ENCODE measurements around the gene GRIN3A. TPM values are rescaled to one million over a fixed set of nuclear protein-coding genes. Genes with fewer than 3 reads are reported as not detected.

Gene GRIN3A
- total RNA-seq, 1 experiment from 2014 or later = 0.02 TPM

DNA sequence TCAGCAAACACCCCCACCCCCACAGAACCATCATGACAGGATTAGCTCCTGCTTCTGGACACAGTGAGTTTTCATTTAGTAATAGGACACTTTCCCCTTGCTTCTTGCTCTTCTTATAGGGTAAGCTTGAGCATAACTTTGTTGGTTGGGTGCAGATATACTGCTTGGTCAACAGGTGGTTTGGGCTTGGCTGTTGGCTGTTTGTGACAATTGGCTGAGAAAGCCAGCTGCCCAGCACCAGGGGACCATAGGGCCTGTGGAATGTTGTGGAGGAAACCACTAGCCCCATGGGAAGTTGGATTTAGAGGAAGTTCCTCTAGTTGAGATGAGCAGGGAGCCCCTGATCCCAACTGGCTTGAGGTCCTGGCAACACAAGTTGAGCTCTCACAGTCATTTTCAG lies 174.2 kb downstream of the GRIN3A start:
- POLR2A ChIA-PET = no interaction called here
- TF ChIP-seq ZNF263 (CRISPR knock-in tag; IDR thresholded peaks at IDR 0.05; ENCODE audit: low read depth) (no peak), SMAD3 (CRISPR knock-in tag; IDR thresholded peaks at IDR 0.05; ENCODE audit: borderline replicate concordance) (no peak), ZNF396 (CRISPR knock-in tag; IDR thresholded peaks at IDR 0.05; ENCODE audit: borderline replicate concordance) (no peak), MXD4 (CRISPR knock-in tag; IDR thresholded peaks at IDR 0.05; ENCODE audit: borderline replicate concordance) (no peak)
- TF ChIP-seq, protein P1, sequence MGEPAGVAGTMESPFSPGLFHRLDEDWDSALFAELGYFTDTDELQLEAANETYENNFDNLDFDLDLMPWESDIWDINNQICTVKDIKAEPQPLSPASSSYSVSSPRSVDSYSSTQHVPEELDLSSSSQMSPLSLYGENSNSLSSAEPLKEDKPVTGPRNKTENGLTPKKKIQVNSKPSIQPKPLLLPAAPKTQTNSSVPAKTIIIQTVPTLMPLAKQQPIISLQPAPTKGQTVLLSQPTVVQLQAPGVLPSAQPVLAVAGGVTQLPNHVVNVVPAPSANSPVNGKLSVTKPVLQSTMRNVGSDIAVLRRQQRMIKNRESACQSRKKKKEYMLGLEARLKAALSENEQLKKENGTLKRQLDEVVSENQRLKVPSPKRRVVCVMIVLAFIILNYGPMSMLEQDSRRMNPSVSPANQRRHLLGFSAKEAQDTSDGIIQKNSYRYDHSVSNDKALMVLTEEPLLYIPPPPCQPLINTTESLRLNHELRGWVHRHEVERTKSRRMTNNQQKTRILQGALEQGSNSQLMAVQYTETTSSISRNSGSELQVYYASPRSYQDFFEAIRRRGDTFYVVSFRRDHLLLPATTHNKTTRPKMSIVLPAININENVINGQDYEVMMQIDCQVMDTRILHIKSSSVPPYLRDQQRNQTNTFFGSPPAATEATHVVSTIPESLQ (CRISPR knock-in tag; IDR thresholded peaks at IDR 0.05) = no peak
- H3K27ac Mint-ChIP-seq = no peak overlapping the region
- no peaks in the 10 kb centered on the region for H3K4me1 Mint-ChIP-seq
- no peaks in the 10 kb centered on the region for H3K9me3 Mint-ChIP-seq
- peaks cover 67% of the 10 kb centered on the region for H3K36me3 Mint-ChIP-seq
- H3K27me3 Mint-ChIP-seq (ENCODE audit: low read depth) = no peaks in the 10 kb centered on the region
- no peak for ATAC-seq
- H3K4me3 Mint-ChIP-seq = no peak overlapping the region
- CTCF ChIA-PET = interaction anchor here (0.7 to 1.4 kb wide), 3 partner anchors 17 to 115 kb away, joined by 3 to 4 read pairs (median 3); no protein-coding TSS in a partner anchor
- DNase-seq (ENCODE audit: low spot score) = no peak

DNA sequence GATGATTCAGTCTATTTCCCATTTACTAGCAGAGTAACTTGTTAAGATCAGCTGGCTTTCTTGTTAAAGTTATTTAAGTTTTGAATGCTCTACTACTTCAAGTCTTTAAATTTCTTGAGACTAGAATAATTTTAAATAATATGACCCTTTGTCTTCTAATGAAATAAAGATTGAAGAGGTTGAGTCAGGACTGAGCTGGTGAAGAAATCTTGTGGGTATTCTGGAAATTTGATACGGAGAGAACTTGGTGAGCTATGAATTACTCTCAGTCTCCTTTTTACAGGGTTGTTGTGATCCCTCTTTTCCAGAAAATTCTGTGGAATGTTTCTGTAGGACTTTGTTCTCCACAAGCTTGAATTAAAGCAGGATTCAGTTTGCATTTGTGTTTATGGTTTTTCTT lies 175.5 kb downstream of the GRIN3A start:
- DNase-seq (ENCODE audit: low spot score) (no peak), ATAC-seq (no peak)
- no peak overlapping the region for H3K4me3 Mint-ChIP-seq
- no peaks in the 10 kb centered on the region for H3K27me3 Mint-ChIP-seq (ENCODE audit: low read depth)
- H3K9me3 Mint-ChIP-seq = peaks cover 9% of the 10 kb centered on the region; the same call in 1 of the 2 replicates
- no peak overlapping the region for H3K27ac Mint-ChIP-seq
- POLR2A ChIA-PET = no interaction called here
- no peaks in the 10 kb centered on the region for H3K4me1 Mint-ChIP-seq
- H3K36me3 Mint-ChIP-seq = peaks cover 75% of the 10 kb centered on the region
- CTCF ChIA-PET = interaction anchor here (0.7 to 1.4 kb wide), 3 partner anchors 13 to 141 kb away, joined by 3 to 4 read pairs (median 4); no protein-coding TSS in a partner anchor
- TF ChIP-seq ZNF219 (CRISPR knock-in tag; IDR thresholded peaks at IDR 0.05; ENCODE audit: borderline replicate concordance) (no peak), MXD4 (CRISPR knock-in tag; IDR thresholded peaks at IDR 0.05; ENCODE audit: borderline replicate concordance) (no peak), TP53 (CRISPR knock-in tag; IDR thresholded peaks at IDR 0.05) (no peak), NFATC4 (CRISPR knock-in tag; IDR thresholded peaks at IDR 0.05) (no peak), MYBL2 (CRISPR knock-in tag; IDR thresholded peaks at IDR 0.05) (no peak), CREB1 (CRISPR knock-in tag; IDR thresholded peaks at IDR 0.05) (no peak), ESRRA (CRISPR knock-in tag; IDR thresholded peaks at IDR 0.05; ENCODE audit: borderline replicate concordance) (no peak), SP1 (CRISPR knock-in tag; conservative IDR thresholded peaks at IDR 0.05) (no peak)
- TF ChIP-seq, protein P2, sequence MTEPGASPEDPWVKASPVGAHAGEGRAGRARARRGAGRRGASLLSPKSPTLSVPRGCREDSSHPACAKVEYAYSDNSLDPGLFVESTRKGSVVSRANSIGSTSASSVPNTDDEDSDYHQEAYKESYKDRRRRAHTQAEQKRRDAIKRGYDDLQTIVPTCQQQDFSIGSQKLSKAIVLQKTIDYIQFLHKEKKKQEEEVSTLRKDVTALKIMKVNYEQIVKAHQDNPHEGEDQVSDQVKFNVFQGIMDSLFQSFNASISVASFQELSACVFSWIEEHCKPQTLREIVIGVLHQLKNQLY (CRISPR knock-in tag; IDR thresholded peaks at IDR 0.05) = no peak
- TF ChIP-seq, protein P3, sequence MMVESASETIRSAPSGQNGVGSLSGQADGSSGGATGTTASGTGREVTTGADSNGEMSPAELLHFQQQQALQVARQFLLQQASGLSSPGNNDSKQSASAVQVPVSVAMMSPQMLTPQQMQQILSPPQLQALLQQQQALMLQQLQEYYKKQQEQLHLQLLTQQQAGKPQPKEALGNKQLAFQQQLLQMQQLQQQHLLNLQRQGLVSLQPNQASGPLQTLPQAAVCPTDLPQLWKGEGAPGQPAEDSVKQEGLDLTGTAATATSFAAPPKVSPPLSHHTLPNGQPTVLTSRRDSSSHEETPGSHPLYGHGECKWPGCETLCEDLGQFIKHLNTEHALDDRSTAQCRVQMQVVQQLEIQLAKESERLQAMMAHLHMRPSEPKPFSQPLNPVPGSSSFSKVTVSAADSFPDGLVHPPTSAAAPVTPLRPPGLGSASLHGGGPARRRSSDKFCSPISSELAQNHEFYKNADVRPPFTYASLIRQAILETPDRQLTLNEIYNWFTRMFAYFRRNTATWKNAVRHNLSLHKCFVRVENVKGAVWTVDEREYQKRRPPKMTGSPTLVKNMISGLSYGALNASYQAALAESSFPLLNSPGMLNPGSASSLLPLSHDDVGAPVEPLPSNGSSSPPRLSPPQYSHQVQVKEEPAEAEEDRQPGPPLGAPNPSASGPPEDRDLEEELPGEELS (CRISPR knock-in tag; IDR thresholded peaks at IDR 0.05) = no peak
- TF ChIP-seq, protein P4, sequence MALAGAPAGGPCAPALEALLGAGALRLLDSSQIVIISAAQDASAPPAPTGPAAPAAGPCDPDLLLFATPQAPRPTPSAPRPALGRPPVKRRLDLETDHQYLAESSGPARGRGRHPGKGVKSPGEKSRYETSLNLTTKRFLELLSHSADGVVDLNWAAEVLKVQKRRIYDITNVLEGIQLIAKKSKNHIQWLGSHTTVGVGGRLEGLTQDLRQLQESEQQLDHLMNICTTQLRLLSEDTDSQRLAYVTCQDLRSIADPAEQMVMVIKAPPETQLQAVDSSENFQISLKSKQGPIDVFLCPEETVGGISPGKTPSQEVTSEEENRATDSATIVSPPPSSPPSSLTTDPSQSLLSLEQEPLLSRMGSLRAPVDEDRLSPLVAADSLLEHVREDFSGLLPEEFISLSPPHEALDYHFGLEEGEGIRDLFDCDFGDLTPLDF (CRISPR knock-in tag; IDR thresholded peaks at IDR 0.05) = no peak
- TF ChIP-seq, protein P5, sequence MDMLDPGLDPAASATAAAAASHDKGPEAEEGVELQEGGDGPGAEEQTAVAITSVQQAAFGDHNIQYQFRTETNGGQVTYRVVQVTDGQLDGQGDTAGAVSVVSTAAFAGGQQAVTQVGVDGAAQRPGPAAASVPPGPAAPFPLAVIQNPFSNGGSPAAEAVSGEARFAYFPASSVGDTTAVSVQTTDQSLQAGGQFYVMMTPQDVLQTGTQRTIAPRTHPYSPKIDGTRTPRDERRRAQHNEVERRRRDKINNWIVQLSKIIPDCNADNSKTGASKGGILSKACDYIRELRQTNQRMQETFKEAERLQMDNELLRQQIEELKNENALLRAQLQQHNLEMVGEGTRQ (CRISPR knock-in tag; IDR thresholded peaks at IDR 0.05) = no peak
- TF ChIP-seq, protein P6, sequence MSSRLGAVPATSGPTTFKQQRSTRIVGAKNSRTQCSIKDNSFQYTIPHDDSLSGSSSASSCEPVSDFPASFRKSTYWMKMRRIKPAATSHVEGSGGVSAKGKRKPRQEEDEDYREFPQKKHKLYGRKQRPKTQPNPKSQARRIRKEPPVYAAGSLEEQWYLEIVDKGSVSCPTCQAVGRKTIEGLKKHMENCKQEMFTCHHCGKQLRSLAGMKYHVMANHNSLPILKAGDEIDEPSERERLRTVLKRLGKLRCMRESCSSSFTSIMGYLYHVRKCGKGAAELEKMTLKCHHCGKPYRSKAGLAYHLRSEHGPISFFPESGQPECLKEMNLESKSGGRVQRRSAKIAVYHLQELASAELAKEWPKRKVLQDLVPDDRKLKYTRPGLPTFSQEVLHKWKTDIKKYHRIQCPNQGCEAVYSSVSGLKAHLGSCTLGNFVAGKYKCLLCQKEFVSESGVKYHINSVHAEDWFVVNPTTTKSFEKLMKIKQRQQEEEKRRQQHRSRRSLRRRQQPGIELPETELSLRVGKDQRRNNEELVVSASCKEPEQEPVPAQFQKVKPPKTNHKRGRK (CRISPR knock-in tag; IDR thresholded peaks at IDR 0.05; ENCODE audit: borderline replicate concordance) = no peak
- TF ChIP-seq, protein P7, sequence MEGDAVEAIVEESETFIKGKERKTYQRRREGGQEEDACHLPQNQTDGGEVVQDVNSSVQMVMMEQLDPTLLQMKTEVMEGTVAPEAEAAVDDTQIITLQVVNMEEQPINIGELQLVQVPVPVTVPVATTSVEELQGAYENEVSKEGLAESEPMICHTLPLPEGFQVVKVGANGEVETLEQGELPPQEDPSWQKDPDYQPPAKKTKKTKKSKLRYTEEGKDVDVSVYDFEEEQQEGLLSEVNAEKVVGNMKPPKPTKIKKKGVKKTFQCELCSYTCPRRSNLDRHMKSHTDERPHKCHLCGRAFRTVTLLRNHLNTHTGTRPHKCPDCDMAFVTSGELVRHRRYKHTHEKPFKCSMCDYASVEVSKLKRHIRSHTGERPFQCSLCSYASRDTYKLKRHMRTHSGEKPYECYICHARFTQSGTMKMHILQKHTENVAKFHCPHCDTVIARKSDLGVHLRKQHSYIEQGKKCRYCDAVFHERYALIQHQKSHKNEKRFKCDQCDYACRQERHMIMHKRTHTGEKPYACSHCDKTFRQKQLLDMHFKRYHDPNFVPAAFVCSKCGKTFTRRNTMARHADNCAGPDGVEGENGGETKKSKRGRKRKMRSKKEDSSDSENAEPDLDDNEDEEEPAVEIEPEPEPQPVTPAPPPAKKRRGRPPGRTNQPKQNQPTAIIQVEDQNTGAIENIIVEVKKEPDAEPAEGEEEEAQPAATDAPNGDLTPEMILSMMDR (IDR thresholded peaks at IDR 0.05) = no peak
- TF ChIP-seq, protein P1 (CRISPR knock-in tag; IDR thresholded peaks at IDR 0.05) = no peak
- TF ChIP-seq, protein P8, sequence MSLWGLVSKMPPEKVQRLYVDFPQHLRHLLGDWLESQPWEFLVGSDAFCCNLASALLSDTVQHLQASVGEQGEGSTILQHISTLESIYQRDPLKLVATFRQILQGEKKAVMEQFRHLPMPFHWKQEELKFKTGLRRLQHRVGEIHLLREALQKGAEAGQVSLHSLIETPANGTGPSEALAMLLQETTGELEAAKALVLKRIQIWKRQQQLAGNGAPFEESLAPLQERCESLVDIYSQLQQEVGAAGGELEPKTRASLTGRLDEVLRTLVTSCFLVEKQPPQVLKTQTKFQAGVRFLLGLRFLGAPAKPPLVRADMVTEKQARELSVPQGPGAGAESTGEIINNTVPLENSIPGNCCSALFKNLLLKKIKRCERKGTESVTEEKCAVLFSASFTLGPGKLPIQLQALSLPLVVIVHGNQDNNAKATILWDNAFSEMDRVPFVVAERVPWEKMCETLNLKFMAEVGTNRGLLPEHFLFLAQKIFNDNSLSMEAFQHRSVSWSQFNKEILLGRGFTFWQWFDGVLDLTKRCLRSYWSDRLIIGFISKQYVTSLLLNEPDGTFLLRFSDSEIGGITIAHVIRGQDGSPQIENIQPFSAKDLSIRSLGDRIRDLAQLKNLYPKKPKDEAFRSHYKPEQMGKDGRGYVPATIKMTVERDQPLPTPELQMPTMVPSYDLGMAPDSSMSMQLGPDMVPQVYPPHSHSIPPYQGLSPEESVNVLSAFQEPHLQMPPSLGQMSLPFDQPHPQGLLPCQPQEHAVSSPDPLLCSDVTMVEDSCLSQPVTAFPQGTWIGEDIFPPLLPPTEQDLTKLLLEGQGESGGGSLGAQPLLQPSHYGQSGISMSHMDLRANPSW (CRISPR knock-in tag; conservative IDR thresholded peaks at IDR 0.05; ENCODE audit: low read depth) = no peak
